GM19043 (cell line): ENCODE data around the gene MRPL51.

Source experiments
- ATAC-seq: cut with Tn5 transposase; IDR thresholded peaks from one replicate; pipeline ENCODE4 v1.9.1; 2021; ENCODE audit warnings: low read depth; ENCODE audit not compliant: unreplicated experiment

Gene MRPL51

GRCh38 chr12:6442836-6443235, 50.2 kb downstream of the MRPL51 start:
- ATAC-seq = no peak
